HG03378 (cell line): ENCODE data around the gene PHF21B.

Experiments used
- ATAC-seq: cut with Tn5 transposase; IDR thresholded peaks from one replicate; pipeline ENCODE4 v1.9.1; 2021; ENCODE audit warnings: mild to moderate bottlenecking, moderate library complexity; ENCODE audit not compliant: unreplicated experiment

The PHF21B gene

DNA sequence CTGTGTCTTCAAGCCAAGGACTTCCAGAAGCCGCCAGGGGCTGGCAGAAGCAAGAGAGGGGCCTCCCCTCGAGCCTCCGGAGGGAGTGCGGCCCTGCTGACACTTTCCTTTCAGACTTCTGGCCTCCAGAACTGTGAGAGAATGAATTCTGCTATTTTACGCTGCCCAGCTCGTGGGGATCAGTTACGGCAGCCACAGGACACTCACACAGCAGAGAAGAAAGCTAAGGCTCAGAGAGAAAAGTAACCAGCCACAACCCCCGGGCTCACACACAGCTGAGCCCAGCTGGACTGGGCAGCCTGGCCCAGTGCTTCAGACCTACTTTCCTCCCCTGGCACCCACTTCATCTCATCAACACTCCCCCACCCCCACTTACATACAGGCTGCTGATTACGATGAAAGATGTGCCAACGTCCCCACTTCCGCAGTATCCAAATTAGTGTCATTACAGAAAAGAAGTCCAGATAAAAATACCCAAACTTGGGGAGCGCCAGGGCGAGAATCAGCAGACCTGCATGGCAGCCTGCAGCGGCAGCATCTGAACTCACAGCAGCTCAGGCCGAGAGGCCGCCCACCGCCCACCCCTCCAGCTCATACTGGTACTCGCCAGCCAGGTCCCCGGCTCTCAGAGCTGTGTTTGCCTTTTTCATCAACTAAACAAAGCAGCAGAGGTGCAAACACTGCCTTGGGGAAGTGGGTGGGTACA lies 15.3 kb downstream of the PHF21B start:
- ATAC-seq, result no peak

DNA sequence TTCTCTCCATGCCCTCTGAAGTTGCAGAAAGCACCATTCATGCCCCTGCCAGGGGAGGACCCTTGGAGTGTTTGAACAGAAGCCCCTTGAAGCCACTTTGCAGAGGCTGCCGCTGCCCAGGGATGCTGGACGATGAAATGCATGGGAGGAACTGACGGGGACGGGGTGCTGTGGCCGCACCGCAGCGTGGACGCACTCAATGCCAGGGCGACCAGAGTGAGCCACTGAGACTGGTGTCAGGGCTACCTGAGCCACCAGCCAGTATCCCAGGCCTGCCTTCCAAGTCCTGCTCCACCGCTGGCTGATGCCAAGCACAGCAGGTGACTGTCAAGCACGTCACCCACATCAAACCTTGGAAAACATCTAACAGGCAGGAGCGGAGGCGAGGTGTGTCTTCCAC lies 17.6 kb downstream of the PHF21B start:
- ATAC-seq, result no peak

DNA sequence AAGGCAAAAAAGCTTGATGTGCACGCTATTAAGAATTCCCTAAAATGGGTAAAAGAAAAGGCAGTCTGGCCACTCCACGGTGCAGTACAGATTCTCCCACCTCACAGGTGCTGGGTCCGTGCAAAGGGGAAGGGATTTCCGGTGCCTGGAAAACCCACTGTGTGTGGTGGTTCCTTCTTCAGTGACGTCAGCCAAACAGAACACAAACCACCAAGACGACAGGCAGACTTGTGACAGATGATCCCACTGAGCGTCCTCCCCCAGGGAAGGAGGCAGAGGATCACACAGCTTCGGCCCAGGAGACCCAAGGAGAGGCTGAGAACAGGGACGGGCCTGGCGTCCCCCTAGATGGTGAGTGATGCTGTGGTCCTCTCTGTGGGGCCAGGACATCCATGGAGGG lies 18.6 kb downstream of the PHF21B start:
- no peak for ATAC-seq

DNA sequence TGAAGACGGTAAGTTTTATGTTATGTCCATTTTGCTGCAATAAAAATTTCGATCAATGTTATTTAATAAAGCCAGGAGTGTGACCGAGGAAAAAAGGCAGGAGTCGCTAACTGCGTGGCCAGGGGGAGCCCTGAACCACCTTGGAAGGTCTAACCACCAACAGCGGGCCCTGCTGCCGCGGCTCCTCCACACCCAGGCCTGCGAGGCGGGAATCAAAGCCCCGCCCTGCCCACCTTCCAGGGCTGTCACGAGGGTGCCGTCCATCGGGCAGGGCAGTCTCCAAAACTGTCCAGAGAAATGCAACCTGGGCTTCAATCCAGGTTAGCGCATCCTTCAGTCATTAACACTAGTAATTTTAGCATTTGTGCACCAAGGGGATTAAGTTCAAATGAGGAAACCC lies 19.0 kb downstream of the PHF21B start:
- no peak for ATAC-seq

DNA sequence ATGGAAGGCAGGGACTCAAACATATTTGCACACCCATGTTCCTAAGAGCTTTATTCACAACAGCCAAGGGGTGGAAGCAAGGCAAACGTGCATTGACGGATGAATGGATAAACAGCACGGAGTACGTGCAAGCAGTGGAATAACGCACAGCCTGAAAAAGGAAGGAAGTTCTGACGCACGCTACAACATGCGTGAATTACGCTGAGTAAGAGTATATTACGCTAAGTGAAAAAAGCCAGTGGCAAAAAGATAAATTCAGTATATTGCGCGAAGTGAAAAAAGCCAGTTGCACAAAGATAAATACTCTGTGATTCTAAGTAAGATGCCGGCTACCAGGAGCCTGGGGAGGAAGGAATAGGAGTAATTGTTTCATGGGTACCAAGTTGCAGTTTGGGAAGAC lies 19.5 kb downstream of the PHF21B start:
- ATAC-seq, result no peak

DNA sequence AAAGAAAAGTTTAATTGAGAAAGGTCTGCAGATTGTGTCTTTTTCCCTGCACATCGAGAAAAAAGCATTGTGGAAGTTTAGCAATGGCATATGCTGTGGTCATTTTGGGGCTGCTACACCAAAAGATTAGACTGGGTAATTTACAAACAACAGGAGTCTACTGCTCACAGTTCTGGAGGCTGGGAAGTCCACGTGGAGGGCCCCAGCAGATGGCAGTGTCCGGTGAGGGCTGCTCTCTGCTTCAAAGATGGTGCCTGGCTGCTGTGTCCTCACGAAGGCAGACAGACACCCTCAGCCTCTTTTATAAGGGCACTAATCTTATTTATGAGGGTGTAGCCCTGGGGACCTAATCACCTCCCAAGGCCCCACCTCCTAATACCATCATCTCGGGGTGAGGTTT lies 21.1 kb downstream of the PHF21B start:
- no peak for ATAC-seq

DNA sequence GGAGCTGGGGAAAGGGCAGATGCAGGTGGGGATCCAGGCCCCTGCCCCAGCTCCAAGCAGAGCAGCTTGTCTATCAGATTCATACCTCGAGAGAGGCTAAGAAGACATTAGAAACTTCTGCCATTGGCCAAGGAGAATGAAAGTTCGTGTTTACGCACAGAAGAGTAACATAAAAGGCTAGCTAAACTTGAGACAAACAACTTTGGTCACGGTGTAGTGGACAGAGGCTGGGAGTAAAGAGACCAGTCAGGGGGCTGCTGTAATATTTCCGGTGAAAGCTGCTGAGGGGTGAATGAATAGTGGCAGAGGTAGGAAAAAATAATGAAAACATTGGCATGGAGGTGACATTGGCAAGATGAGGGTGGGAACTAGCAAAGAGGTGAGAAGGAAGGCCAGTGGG lies 22.9 kb downstream of the PHF21B start:
- no peak for ATAC-seq

DNA sequence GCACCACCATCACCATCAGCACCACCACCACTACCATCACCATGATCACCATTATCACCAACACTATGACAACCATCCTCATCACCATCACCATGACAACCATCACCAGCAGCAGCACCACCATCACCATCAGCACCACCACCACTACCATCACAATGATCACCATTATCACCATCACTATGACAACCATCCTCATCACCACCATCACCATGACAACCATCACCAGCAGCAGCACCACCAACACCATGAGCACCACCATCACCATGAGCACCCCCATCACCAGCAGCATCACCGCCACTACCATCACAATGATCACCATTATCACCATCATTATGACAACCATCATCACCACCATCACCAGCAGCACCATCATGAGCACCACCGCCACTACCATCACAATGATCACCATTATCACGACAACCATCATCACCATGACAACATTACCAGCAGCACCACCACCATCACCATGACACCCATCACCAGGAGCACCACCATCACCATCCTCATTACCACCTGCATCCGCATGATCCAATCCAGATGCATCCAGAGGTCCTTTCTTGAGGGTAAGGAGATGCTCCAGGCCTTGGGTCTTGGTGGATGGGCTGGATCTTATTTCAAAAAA lies 23.8 kb downstream of the PHF21B start:
- no peak for ATAC-seq

DNA sequence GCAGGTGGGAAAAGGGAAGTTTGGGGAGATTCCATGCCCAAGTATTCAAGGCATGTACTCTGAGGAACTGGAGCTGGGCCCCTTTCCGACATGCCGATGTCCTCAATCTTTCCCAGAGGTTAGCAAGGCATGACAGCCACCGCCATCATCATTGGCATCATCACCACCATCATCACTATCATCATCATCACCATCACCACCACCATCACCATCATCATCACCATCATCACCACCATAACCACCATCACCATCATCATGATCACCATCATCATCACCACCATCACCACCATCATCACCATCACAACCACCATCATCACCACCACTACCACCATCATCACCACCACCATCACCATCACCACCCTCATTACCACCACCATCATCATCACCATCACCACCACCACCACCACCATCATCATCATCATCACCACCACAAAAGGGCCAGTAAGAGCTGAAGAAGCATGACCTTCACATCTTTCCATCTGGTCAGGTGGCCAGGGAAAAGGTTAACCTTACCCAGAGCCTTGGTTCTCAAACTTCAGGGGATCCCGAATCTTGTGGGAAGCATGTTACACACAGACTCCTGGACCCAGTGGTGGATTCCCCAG lies 25.8 kb downstream of the PHF21B start:
- no peak for ATAC-seq

DNA sequence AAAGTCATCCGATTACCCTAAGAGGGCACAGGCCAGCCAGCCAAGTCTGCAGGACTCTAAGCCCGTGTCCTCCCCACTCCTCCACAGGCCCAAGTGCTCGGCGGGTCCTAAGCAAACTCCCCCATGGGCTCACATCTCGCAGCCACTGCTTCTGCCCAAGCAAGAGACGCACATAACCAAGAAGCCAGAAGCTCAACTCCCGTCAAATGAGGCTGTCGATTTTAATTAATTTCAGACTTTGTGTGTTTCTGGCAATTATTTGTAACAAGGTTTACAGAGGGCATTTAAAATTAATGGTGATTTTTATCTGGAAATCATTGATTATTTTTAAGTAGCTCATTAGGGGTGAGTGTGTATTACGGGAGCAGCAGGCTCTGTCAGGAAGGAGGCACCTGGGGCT lies 27.4 kb downstream of the PHF21B start:
- ATAC-seq, result no peak

DNA sequence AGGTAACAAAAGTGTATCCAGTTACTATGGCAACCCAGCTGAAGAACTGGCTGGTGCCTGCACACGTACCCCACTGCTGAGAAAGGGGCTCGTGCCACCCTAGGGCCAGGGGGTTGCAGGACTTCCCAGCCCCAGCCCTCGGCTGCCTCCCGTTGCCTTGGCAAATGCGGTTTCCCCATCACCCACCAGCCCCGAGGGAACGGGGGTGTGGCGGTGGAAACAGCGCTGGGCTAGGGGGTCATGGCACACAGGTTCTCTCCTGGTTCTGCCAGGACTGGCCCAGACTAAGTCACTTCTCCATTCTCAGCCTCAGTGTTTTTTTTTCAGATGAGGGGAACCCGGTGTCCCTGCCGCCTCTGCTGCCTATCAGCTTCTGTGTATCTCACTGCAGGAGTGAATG lies 27.9 kb downstream of the PHF21B start:
- no peak for ATAC-seq

DNA sequence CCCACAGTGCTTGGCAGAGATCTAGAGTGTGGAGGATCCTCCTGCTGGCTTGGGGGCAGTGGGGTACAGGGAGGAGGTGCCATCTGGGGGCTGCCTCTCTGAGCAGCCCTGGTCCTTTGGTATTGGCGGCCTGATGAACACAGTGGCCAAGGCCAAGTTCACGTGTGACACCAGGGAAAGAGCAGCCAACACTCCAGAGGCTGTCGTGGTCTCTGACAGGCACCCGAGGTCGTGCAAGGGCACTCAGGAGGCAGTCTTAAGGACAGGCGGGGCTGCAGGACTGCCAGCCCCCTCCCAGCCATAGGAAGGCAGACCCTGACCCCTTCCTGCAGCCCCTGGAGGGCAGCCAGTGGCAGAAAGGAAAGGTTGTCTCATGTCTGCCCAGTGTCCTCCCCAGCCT lies 30.7 kb downstream of the PHF21B start:
- no peak for ATAC-seq

DNA sequence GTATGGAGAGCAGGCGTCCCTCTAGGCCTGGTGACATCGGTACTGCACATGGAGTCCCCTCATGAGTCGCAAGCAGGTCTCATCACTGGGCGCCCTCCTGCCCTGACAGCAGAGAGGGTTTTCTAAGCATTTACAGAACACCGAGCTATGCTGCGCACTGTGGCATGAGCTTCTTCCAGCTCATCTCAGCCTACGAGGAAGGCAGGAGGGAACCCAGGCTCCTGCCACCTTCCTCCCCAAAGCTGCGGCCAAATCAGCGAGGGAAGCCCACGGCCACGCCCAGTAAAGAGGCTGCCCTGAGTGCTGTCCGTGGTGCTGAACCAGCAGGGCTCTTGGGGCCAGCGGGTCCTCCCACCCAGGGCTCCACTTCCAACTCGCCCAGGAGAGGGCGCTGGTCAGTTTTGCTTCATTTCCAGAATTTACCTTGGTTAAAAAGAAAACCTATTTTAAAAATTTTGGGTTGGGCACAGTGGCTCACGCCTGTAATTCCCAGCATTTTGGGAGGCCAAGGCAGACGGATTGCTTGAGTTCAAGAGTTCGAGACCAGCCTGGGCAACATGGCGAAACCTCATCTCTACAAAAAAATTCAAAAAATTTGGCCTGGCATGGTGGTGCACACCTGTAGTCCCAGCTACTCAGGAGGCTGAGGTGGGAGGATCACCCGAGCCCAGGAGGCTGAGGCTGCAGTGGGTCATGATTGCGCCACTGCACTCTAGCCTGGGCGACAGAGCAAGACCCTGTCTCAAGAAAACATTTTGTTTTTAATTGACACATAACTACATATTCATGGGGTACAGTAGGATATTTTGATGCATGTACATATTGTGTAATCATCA lies 34.2 kb downstream of the PHF21B start:
- no peak for ATAC-seq

DNA sequence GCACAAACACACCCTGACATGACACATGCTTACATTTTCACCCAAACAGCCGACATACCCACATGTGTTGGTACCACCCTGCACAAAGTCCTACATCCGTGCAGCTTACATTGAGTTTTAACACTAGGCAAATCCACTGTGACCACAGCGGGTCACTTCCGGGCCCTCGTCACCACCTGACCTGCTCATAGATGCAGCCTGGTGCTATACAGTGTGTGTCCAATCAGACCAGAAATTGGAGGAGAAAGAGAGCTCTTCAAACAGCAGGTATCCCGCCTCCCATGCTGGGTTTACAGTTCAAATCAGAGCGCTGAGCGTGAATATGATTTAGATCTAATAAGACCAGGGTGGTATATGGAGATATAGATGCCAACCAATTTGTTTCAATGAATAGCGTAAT lies 35.4 kb downstream of the PHF21B start:
- no peak for ATAC-seq

DNA sequence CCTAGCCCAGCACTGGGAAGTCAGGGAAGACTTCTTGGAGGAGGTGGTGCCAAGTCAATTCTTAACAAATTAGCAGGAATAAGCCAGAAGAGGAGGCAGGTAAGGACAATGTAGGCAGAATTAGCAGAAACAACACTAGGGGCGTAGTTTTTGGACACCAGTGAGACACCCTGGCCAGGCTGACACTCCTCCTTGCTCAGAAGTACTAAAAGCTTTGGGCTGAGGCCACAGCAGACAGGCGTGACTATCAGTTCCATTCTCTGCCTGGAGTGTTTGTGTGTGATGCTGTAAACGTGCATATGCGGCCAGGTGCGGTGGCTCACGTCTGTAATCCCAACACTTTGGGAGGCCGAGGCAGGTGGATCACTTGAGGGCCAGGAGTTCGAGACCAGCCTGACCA lies 36.0 kb downstream of the PHF21B start:
- ATAC-seq, result no peak

DNA sequence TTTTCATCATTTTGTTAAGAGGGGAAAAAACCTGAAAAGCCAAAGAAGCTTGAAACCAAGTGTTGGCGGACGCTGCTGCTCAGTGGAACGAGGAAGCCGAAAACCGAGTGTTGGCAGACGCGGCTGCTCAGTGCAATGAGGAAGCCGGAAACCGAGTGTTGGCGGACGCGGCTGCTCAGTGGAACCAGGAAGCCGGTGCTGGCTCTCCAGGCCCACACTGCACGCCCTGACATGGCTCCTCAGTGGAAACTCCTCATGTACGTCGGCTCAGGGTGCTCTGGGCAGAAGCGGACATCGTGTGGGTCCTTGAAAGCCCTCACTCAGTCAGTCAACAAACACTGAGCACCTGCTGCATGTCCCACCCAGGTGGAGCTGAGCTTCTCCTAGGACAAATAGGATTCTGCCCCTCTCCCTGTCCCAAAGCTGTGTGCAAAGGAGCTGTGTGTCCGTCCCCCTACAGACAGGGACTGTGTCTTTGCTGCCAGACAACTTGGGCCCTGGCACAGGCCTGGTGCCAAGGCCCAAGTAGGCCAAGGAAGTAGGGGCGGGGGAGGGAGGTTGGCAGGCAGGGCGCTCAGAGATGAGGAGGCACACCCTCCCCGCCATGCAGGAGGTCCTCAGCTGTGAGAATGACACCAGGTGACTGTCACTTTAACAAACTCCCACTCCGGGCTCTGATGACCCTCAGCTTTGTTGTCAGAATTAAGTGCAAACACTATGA lies 37.3 kb downstream of the PHF21B start:
- no peak for ATAC-seq

DNA sequence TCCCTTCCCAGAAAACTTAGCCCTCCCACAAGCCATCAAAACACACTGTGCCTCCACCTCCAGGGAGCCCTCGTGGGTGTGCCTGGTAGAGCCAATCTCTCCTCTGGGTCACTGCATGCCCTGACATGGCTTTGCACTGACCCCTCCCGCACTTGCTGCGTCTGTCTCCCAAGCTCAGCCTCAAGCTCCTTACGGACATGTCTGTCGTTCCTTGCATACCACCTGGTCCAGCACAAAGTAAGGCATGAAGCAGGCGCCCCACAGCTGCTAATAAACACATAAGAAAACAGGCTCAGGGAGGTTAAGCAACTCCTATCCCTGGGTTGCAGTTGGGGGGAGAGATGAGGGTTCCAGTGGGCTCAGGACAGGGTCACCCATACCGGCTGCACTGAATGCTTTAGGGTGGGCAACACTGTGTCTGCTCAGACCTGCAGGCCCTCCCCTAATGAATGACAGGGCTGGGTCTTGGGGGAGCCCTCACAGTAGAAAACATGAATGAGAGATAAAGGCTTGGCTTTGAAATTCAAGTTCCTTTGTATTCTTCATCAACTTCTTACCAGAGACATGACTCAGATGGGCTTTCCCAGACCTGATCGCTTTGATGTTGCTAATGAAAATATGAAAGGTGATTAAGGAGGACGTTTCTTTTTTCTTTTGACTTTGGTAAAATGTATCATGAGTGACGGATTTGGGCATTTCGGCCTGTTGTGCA lies 38.0 kb downstream of the PHF21B start:
- ATAC-seq, result no peak

DNA sequence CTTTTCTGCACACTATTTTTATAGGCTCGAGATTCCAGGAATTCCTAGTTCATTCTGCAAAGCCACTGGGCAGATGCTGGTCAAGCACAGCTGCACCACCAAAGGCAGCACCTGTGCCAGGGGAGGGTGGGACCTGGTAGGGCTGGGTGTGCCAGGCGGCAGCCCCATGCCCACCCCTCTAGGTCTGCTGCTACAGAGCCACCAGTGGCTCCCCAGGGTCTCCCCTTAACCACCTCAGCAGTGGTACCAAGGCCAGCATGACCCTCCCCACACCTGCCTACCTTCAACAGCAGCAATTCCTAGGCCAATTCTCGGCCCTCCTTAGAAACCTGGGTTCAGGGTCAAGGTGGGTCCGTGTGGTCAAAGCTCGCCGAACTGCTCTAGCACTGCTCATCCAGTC lies 39.5 kb downstream of the PHF21B start:
- ATAC-seq, result no peak

DNA sequence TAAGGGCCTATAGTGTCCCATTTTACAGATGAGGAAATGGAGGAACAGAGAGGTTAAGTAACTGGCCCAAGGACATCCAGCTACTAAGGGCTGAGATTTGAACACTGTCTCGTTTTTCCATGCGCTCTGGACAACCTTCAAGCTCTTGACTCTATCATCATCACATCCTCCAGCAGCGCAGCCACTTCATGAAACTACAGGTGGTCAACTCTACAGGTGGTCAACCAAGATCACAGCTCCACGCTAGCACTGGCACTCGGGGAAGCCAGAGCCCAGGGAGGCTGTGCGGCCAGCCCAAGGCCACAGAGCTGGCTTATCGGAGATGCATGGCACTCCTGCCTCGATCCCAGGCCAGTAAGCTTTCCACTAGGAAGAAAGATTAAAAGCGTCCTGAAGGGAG lies 40.0 kb downstream of the PHF21B start:
- ATAC-seq, result no peak

DNA sequence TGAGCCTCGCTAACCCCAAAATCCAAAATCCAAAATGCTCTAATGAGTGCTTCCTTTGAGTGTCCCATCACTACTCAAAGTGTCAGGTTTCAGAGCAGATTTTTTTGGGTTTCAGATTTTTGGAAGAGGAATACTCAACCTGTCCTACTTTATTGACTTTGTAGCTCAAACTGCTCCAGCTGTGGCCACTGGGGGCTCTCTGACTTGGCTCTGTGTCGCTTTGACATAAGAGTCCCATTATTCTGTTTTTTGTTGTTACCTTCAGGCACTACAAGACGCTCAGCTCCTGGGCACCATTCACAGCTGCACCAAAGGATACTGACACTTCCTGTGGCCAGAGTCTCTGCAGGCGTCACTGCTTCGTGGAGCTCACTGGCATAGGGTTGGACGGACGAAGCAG lies 41.1 kb downstream of the PHF21B start:
- no peak for ATAC-seq
